T-helper 17 cell (primary cell): ENCODE results near the gene GLIS1. TPM values are rescaled to one million over a fixed set of nuclear protein-coding genes. Genes with fewer than 3 reads are reported as not detected.

Experiments
- ATAC-seq: fragments of 150-1000 bp; cut with Tn5 transposase; 2 replicates; pipeline ENCODE4 v1.10.0; 2021; ENCODE audit warnings: mild to moderate bottlenecking, moderate library complexity
- DNase-seq, 3 donors: peaks; one replicate each; pipeline versions ENCODE4 v3.0.0 to v3.0.0-alpha.2; 2020 to 2021
- H3K9me3 ChIP-seq: one replicate; pipeline ENCODE4 v1.7.0; 2013; ENCODE audit warnings: low read length, mild to moderate bottlenecking; ENCODE audit not compliant: control insufficient read depth, poor library complexity, severe bottlenecking
- H3K27ac Mint-ChIP-seq: one replicate; pipeline ENCODE4 v1.8.0; 2022; ENCODE audit warnings: mild to moderate bottlenecking, moderate library complexity, mixed read lengths
- H3K27me3 Mint-ChIP-seq: one replicate; pipeline ENCODE4 v1.8.0; 2022; ENCODE audit warnings: mixed read lengths
- H3K36me3 Mint-ChIP-seq: one replicate; pipeline ENCODE4 v1.8.0; 2022; ENCODE audit warnings: low read depth, mixed read lengths
- H3K4me1 Mint-ChIP-seq: one replicate; pipeline ENCODE4 v1.8.0; 2022; ENCODE audit warnings: mild to moderate bottlenecking, mixed read lengths
- H3K4me3 Mint-ChIP-seq: one replicate; pipeline ENCODE4 v1.8.0; 2022; ENCODE audit warnings: mild to moderate bottlenecking, moderate library complexity, mixed read lengths
- total RNA-seq, 4 donors: library from RNA in 2 of 4; stranded (reverse) in 2 of 4; gene quantifications; one replicate each; pipeline ENCODE4 v1.2.3 and lab custom pipeline; 2022 to 2026

The GLIS1 gene
- total RNA-seq, 2 donors from 2014 or later: not detected

GRCh38 chr1:53693339-53693738 is 45.6 kb downstream of the GLIS1 start:
- H3K9me3 ChIP-seq: no peaks in the 10 kb centered on the region
- Mint-ChIP-seq H3K4me1 (peaks cover 6% of the 10 kb centered on the region), H3K27me3 (peaks cover 57% of the 10 kb centered on the region), H3K4me3 (no peak overlapping the region), H3K36me3 (peaks cover 3% of the 10 kb centered on the region), H3K27ac (no peak overlapping the region)
- no peak for DNase-seq
- ATAC-seq: no peak

- Mint-ChIP-seq H3K27ac (no peak overlapping the region), H3K36me3 (peaks cover 3% of the 10 kb centered on the region), H3K4me1 (peaks cover 6% of the 10 kb centered on the region), H3K4me3 (no peak overlapping the region), H3K27me3 (peaks cover 59% of the 10 kb centered on the region)
- no peaks in the 10 kb centered on the region for H3K9me3 ChIP-seq
- ATAC-seq (no peak), DNase-seq (no peak)
Observed at GRCh38 chr1:53691326-53691725, 47.6 kb downstream of the GLIS1 start.

GRCh38 chr1:53690411-53690810 is 48.6 kb downstream of the GLIS1 start:
- no peak overlapping the region for H3K4me3 Mint-ChIP-seq

GRCh38 chr1:53689736-53690326 is 49.1 kb downstream of the GLIS1 start:
- no peak for ATAC-seq
- H3K27me3 Mint-ChIP-seq: peaks cover 62% of the 10 kb centered on the region

More at GRCh38 chr1:53690411-53690810, 48.6 kb downstream of the GLIS1 start:
- Mint-ChIP-seq H3K36me3 (peaks cover 3% of the 10 kb centered on the region), H3K4me1 (peaks cover 6% of the 10 kb centered on the region), H3K27me3 (peaks cover 59% of the 10 kb centered on the region), H3K27ac (no peak overlapping the region)
- H3K9me3 ChIP-seq: no peaks in the 10 kb centered on the region
- DNase-seq (no peak), ATAC-seq (no peak)

GRCh38 chr1:53689223-53689622 is 49.7 kb downstream of the GLIS1 start:
- ATAC-seq: no peak
- Mint-ChIP-seq H3K27ac (no peak overlapping the region), H3K27me3 (peaks cover 68% of the 10 kb centered on the region), H3K4me3 (no peak overlapping the region), H3K36me3 (peaks cover 3% of the 10 kb centered on the region), H3K4me1 (peaks cover 6% of the 10 kb centered on the region)
- H3K9me3 ChIP-seq: no peaks in the 10 kb centered on the region
- DNase-seq: no peak

More at GRCh38 chr1:53689736-53690326, 49.1 kb downstream of the GLIS1 start:
- DNase-seq: no peak
- H3K4me3 Mint-ChIP-seq: no peak overlapping the region
- H3K27ac Mint-ChIP-seq: no peak overlapping the region
- H3K9me3 ChIP-seq: no peaks in the 10 kb centered on the region
- peaks cover 3% of the 10 kb centered on the region for H3K36me3 Mint-ChIP-seq
- peaks cover 6% of the 10 kb centered on the region for H3K4me1 Mint-ChIP-seq

GRCh38 chr1:53688381-53689102 is 50.4 kb downstream of the GLIS1 start:
- peaks cover 6% of the 10 kb centered on the region for H3K4me1 Mint-ChIP-seq
- H3K27me3 Mint-ChIP-seq: peaks cover 68% of the 10 kb centered on the region
- peaks cover 3% of the 10 kb centered on the region for H3K36me3 Mint-ChIP-seq
- no peaks in the 10 kb centered on the region for H3K9me3 ChIP-seq
- ATAC-seq (no peak), DNase-seq (no peak)
- H3K4me3 Mint-ChIP-seq: no peak overlapping the region
- H3K27ac Mint-ChIP-seq: no peak overlapping the region

- peaks cover 6% of the 10 kb centered on the region for H3K4me1 Mint-ChIP-seq
- no peak overlapping the region for H3K27ac Mint-ChIP-seq
- H3K27me3 Mint-ChIP-seq: peaks cover 67% of the 10 kb centered on the region
- DNase-seq (no peak), ATAC-seq (no peak)
- no peaks in the 10 kb centered on the region for H3K9me3 ChIP-seq
- no peak overlapping the region for H3K4me3 Mint-ChIP-seq
- peaks cover 3% of the 10 kb centered on the region for H3K36me3 Mint-ChIP-seq
Observed at GRCh38 chr1:53687901-53688300, 51.1 kb downstream of the GLIS1 start.

- H3K4me1 Mint-ChIP-seq: peaks cover 6% of the 10 kb centered on the region
Observed at GRCh38 chr1:53687426-53687825, 51.5 kb downstream of the GLIS1 start.

GRCh38 chr1:53686965-53687267 is 52.0 kb downstream of the GLIS1 start:
- no peak overlapping the region for H3K4me3 Mint-ChIP-seq

More at GRCh38 chr1:53687426-53687825, 51.5 kb downstream of the GLIS1 start:
- DNase-seq: no peak
- Mint-ChIP-seq H3K4me3 (no peak overlapping the region), H3K27me3 (peaks cover 70% of the 10 kb centered on the region), H3K27ac (no peak overlapping the region), H3K36me3 (peaks cover 5% of the 10 kb centered on the region)
- no peaks in the 10 kb centered on the region for H3K9me3 ChIP-seq
- ATAC-seq: no peak

GRCh38 chr1:53686091-53686964 is 52.6 kb downstream of the GLIS1 start:
- no peak for DNase-seq
- Mint-ChIP-seq H3K4me1 (peaks cover 6% of the 10 kb centered on the region), H3K27ac (no peak overlapping the region), H3K27me3 (peaks cover 65% of the 10 kb centered on the region), H3K4me3 (no peak overlapping the region), H3K36me3 (peaks cover 2% of the 10 kb centered on the region)
- no peak for ATAC-seq
- H3K9me3 ChIP-seq: no peaks in the 10 kb centered on the region

More at GRCh38 chr1:53686965-53687267, 52.0 kb downstream of the GLIS1 start:
- H3K9me3 ChIP-seq: no peaks in the 10 kb centered on the region
- DNase-seq (no peak), ATAC-seq (no peak)
- H3K27me3 Mint-ChIP-seq: peaks cover 70% of the 10 kb centered on the region
- H3K27ac Mint-ChIP-seq: no peak overlapping the region
- peaks cover 9% of the 10 kb centered on the region for H3K4me1 Mint-ChIP-seq
- peaks cover 5% of the 10 kb centered on the region for H3K36me3 Mint-ChIP-seq

GRCh38 chr1:53685272-53686051 is 53.5 kb downstream of the GLIS1 start:
- no peak overlapping the region for H3K27ac Mint-ChIP-seq
- H3K27me3 Mint-ChIP-seq: peaks cover 68% of the 10 kb centered on the region

GRCh38 chr1:53684741-53685140 is 54.2 kb downstream of the GLIS1 start:
- ATAC-seq (no peak), DNase-seq (no peak)
- Mint-ChIP-seq H3K4me1 (peaks cover 8% of the 10 kb centered on the region), H3K27me3 (peaks cover 71% of the 10 kb centered on the region), H3K27ac (no peak overlapping the region), H3K4me3 (no peak overlapping the region), H3K36me3 (peaks cover 2% of the 10 kb centered on the region)
- H3K9me3 ChIP-seq: no peaks in the 10 kb centered on the region

More at GRCh38 chr1:53685272-53686051, 53.5 kb downstream of the GLIS1 start:
- DNase-seq (no peak), ATAC-seq (no peak)
- H3K9me3 ChIP-seq: no peaks in the 10 kb centered on the region
- H3K4me3 Mint-ChIP-seq: no peak overlapping the region
- H3K36me3 Mint-ChIP-seq: peaks cover 2% of the 10 kb centered on the region
- H3K4me1 Mint-ChIP-seq: peaks cover 6% of the 10 kb centered on the region
